Measurements from ENCODE around the gene GNL1. TPM values are rescaled to one million over a fixed set of nuclear protein-coding genes. Genes with fewer than 3 reads are reported as not detected.
A peak's percentile ranks its signal among the peaks of the same experiment; 100 is the strongest.
"Not testable (repeated sequence)": the region's sequence is repeated elsewhere in the genome, so short reads cannot be mapped to it uniquely, and the experiment has no call there.

GNL1 gene
- polyA plus RNA-seq, 2 donors: 27.9 to 29.0 TPM

DNA sequence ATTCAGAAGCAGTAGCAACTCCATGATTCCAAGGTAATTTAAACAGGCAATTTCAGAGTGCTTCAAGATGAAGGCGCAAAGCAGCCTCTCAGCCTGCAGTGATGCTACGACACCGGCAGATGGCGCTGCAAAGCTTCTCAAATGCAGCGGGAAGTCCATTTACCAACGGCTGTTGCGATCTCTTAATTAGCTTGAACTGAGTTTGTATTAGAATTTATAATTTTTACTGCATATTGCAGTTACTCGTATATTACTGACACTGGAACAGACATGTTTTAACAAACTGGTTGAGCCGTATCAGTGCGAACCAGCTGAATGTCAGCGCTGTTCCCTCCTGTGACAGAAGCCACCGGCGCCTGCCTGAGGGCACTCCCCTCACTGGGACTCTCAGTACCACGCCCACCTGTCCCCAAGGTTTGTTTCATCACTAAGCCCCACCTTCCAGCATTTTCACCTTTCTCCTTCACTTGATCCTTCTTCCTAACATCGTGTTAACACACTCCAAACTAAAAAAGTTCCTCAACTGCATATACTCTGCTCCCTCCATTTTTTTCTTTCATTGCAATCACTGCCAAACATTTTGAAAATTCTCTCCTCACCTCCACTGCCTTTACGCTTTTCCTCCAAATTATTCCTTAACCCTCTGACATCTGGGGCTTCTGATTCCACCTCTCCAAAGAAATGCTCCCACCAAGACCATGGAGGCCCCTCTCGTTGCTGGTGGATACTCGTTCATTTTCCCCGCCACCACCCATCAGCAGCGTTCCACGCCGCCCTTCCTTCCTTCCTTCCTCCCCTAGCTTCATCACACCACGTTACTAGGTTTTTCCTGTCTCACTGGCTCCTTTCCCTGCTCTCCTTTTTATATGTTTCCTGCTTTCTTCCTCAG lies 14.5 kb downstream of the GNL1 start:
- Histone ChIP-seq H3K36me3 (ENCODE audit: control insufficient read depth in 2 of 2, insufficient read depth in 2 of 2, low read length in 1 of 2) (peaks cover 0 to 8% of the 10 kb centered on the region in 2 donors), H3K27me3 (ENCODE audit: control insufficient read depth in 1 of 2, insufficient read depth in 2 of 2, low read length in 2 of 2) (no peaks in the 10 kb centered on the region), H3K4me1 (ENCODE audit: control insufficient read depth in 2 of 2, insufficient read depth in 2 of 2, low read length in 1 of 2) (no peaks in the 10 kb centered on the region), H3K27ac (ENCODE audit: low read depth in 2 of 2, low read length in 1 of 2) (peak overlapping the region in 1 of 2 donors; percentile 35), H3K4me3 (ENCODE audit: low read depth in 1 of 2, low read length in 2 of 2) (peak overlapping the region; percentile 4 to 38), H3K9me3 (ENCODE audit: control insufficient read depth in 2 of 2, insufficient read depth in 1 of 2, low read depth in 1 of 2, low read length in 1 of 2) (no peaks in the 10 kb centered on the region)
- WGBS, 2 donors: 13% methylated on average over 23 of the region's 23 CpGs

GRCh38 chr6:30537931-30538330 lies 18.4 kb downstream of the GNL1 start:
- Histone ChIP-seq H3K9me3 (ENCODE audit: control insufficient read depth in 2 of 2, insufficient read depth in 1 of 2, low read depth in 1 of 2, low read length in 1 of 2) (no peaks in the 10 kb centered on the region), H3K4me1 (ENCODE audit: control insufficient read depth in 2 of 2, insufficient read depth in 2 of 2, low read length in 1 of 2) (no peaks in the 10 kb centered on the region), H3K27me3 (ENCODE audit: control insufficient read depth in 1 of 2, insufficient read depth in 2 of 2, low read length in 2 of 2) (no peaks in the 10 kb centered on the region), H3K36me3 (ENCODE audit: control insufficient read depth in 2 of 2, insufficient read depth in 2 of 2, low read length in 1 of 2) (no peaks in the 10 kb centered on the region), H3K4me3 (ENCODE audit: low read depth in 1 of 2, low read length in 2 of 2) (no peak overlapping the region), H3K27ac (ENCODE audit: low read depth in 2 of 2, low read length in 1 of 2) (no peak overlapping the region)
- WGBS, 2 donors: 72 to 85% methylated on average over 3 of the region's 3 CpGs

DNA sequence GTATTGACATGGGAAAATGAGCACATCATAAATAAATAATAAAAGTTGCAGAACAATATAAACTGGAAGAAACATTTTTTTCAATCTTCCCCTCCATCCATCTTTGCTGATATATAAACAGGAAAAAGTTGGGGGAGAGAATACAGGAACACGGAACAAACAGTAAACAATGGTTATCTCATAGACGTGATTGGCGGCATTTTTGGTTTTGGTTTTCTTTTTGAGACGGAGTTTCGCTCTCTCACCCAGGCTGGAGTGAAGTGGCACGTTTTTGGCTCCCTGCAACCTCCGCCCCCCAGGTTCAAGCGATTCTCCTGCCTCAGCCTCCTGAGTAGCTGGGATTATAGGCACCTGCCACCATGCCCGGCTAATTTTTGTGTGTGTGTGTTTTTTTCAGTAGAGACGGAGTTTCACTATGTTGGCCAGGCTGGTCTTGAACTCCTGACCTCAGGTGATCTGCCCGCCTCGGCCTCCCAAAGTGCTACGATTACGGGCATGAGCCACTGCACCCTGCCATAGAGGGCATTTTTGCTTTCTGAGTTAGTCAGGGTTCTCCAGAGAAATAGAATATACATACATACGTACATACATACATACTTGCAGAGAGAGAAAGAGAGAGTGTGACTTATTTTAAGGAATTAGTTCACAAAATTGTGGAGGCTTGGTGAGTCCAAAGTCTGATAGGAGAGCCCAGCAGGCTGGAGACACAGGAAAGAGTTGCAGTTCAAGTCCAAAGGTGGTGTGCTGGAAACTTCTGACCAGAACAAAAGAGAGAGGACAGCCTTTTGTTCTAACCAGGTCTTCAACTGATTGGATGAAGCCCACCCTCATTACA lies 22.6 kb downstream of the GNL1 start:
- Histone ChIP-seq H3K36me3 (ENCODE audit: control insufficient read depth in 2 of 2, insufficient read depth in 2 of 2, low read length in 1 of 2) (no peaks in the 10 kb centered on the region), H3K27ac (ENCODE audit: low read depth in 2 of 2, low read length in 1 of 2) (no peak overlapping the region), H3K9me3 (ENCODE audit: control insufficient read depth in 2 of 2, insufficient read depth in 1 of 2, low read depth in 1 of 2, low read length in 1 of 2) (no peaks in the 10 kb centered on the region), H3K4me1 (ENCODE audit: control insufficient read depth in 2 of 2, insufficient read depth in 2 of 2, low read length in 1 of 2) (no peaks in the 10 kb centered on the region), H3K27me3 (ENCODE audit: control insufficient read depth in 1 of 2, insufficient read depth in 2 of 2, low read length in 2 of 2) (no peaks in the 10 kb centered on the region), H3K4me3 (ENCODE audit: low read depth in 1 of 2, low read length in 2 of 2) (no peak overlapping the region)
- 72 to 80% methylated on average over 15 of the region's 15 CpGs for WGBS, 2 donors

- Histone ChIP-seq H3K4me1 (ENCODE audit: control insufficient read depth in 2 of 2, insufficient read depth in 2 of 2, low read length in 1 of 2) (no peaks in the 10 kb centered on the region), H3K36me3 (ENCODE audit: control insufficient read depth in 2 of 2, insufficient read depth in 2 of 2, low read length in 1 of 2) (no peaks in the 10 kb centered on the region), H3K27me3 (ENCODE audit: control insufficient read depth in 1 of 2, insufficient read depth in 2 of 2, low read length in 2 of 2) (no peaks in the 10 kb centered on the region), H3K9me3 (ENCODE audit: control insufficient read depth in 2 of 2, insufficient read depth in 1 of 2, low read depth in 1 of 2, low read length in 1 of 2) (no peaks in the 10 kb centered on the region), H3K4me3 (ENCODE audit: low read depth in 1 of 2, low read length in 2 of 2) (no peak overlapping the region), H3K27ac (ENCODE audit: low read depth in 2 of 2, low read length in 1 of 2) (no peak overlapping the region)
- WGBS, 2 donors: 54 to 66% methylated on average over 2 of the region's 2 CpGs
Measured at GRCh38 chr6:30530014-30530413, 26.3 kb downstream of the GNL1 start.

DNA sequence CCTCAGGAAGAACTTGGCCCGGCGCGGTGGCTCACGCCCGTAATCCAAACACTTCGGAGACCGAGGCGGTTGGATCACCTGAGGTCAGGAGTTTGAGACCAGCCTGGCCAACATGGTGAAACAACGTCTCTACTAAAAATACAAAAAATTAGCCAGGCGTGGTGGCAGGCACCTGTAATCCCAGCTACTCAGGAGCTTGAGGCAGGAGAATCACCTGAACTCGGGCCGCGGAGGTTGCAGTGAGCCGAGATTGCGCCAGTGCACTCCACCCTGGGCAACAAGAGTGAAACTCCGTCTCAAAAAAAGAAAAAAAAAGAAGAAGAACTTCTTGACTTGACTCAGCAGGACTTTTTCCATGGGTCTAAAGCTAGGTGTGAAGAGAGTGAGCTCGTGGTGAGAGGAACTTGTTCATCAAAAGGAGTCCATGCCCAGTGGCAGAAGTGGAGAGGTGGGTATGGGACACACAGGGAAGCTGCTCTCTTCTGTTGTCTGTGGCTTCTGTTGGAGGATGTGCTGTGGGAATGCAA lies 26.9 kb downstream of the GNL1 start:
- H3K27me3 ChIP-seq (ENCODE audit: control insufficient read depth in 1 of 2, insufficient read depth in 2 of 2, low read length in 2 of 2); H3K4me1 ChIP-seq (ENCODE audit: control insufficient read depth in 2 of 2, insufficient read depth in 2 of 2, low read length in 1 of 2); H3K4me3 ChIP-seq (ENCODE audit: low read depth in 1 of 2, low read length in 2 of 2); H3K9me3 ChIP-seq (ENCODE audit: control insufficient read depth in 2 of 2, insufficient read depth in 1 of 2, low read depth in 1 of 2, low read length in 1 of 2); H3K36me3 ChIP-seq (ENCODE audit: control insufficient read depth in 2 of 2, insufficient read depth in 2 of 2, low read length in 1 of 2): not testable (repeated sequence)
- 87 to 90% methylated on average over 17 of the region's 17 CpGs for WGBS, 2 donors
- H3K27ac ChIP-seq (ENCODE audit: low read depth in 2 of 2, low read length in 1 of 2): peak overlapping the region in 1 of 2 donors; percentile 3

DNA sequence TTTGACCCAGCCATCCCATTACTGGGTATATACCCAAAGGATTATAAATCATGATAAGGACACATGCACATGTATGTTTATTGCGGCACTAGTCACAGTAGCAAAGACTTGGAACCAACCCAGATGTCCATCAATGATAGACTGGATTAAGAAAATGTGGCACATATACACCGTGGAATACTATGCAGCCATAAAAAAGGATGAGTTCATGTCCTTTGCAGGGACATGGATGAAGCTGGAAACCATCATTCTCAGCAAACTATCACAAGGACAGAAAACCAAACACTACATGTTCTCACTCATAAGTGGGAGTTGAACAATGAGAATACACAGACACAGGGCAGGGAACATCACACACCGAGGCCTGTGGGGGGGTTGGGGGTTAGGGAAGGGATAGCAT lies 29.8 kb downstream of the GNL1 start:
- WGBS, 2 donors: 96 to 98% methylated on average over 3 of the region's 3 CpGs
- H3K4me3 ChIP-seq (ENCODE audit: low read depth in 1 of 2, low read length in 2 of 2); H3K9me3 ChIP-seq (ENCODE audit: control insufficient read depth in 2 of 2, insufficient read depth in 1 of 2, low read depth in 1 of 2, low read length in 1 of 2); H3K27ac ChIP-seq (ENCODE audit: low read depth in 2 of 2, low read length in 1 of 2); H3K4me1 ChIP-seq (ENCODE audit: control insufficient read depth in 2 of 2, insufficient read depth in 2 of 2, low read length in 1 of 2); H3K36me3 ChIP-seq (ENCODE audit: control insufficient read depth in 2 of 2, insufficient read depth in 2 of 2, low read length in 1 of 2); H3K27me3 ChIP-seq (ENCODE audit: control insufficient read depth in 1 of 2, insufficient read depth in 2 of 2, low read length in 2 of 2): not testable (repeated sequence)

DNA sequence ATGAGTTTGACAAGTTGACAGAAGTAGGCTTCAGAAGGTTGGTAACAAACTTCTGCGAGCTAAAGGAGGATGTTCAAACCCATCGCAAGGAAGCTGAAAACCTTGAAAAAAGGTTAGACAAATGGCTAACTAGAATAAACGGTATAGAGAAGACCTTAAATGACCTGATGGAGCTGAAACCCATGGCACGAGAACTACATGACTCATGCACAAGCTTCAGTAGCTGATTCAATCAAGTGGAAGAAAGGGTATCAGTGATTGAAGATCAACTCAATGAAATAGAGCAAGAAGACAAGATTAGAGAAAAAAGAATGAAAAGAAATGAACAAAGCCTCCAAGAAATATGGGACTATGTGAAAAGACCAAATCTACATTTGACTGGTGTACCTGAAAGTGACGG lies 34.3 kb downstream of the GNL1 start:
- H3K27me3 ChIP-seq (ENCODE audit: control insufficient read depth in 1 of 2, insufficient read depth in 2 of 2, low read length in 2 of 2); H3K4me3 ChIP-seq (ENCODE audit: low read depth in 1 of 2, low read length in 2 of 2); H3K9me3 ChIP-seq (ENCODE audit: control insufficient read depth in 2 of 2, insufficient read depth in 1 of 2, low read depth in 1 of 2, low read length in 1 of 2); H3K36me3 ChIP-seq (ENCODE audit: control insufficient read depth in 2 of 2, insufficient read depth in 2 of 2, low read length in 1 of 2); H3K4me1 ChIP-seq (ENCODE audit: control insufficient read depth in 2 of 2, insufficient read depth in 2 of 2, low read length in 1 of 2); H3K27ac ChIP-seq (ENCODE audit: low read depth in 2 of 2, low read length in 1 of 2): not testable (repeated sequence)
- 75 to 80% methylated on average over 5 of the region's 5 CpGs for WGBS, 2 donors

DNA sequence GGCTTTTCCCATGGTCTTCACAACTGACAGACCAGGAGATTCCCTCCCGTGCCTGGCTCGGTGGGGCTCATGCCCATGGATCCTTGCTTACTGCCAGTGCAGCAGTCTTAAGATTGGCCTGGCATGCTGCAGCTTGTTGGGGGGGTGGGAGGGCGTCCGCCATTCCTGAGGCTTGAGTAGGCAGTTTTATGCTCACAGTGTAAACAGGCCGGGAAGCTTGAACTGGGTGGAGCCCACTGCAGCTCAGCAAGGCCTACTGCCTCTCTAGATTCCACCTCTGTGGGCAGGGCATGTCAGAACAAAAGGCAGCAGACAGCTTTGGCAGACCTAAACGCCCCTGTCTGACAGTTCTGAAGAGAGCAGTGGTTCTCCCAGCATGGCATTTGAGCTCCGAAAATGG lies 35.2 kb downstream of the GNL1 start:
- not testable (repeated sequence) for H3K9me3 ChIP-seq (ENCODE audit: control insufficient read depth in 2 of 2, insufficient read depth in 1 of 2, low read depth in 1 of 2, low read length in 1 of 2); H3K36me3 ChIP-seq (ENCODE audit: control insufficient read depth in 2 of 2, insufficient read depth in 2 of 2, low read length in 1 of 2); H3K27me3 ChIP-seq (ENCODE audit: control insufficient read depth in 1 of 2, insufficient read depth in 2 of 2, low read length in 2 of 2); H3K4me3 ChIP-seq (ENCODE audit: low read depth in 1 of 2, low read length in 2 of 2); H3K4me1 ChIP-seq (ENCODE audit: control insufficient read depth in 2 of 2, insufficient read depth in 2 of 2, low read length in 1 of 2)
- peak overlapping the region; percentile 93 for H3K27ac ChIP-seq (ENCODE audit: low read depth in 2 of 2, low read length in 1 of 2)
- 47 to 69% methylated on average over 7 of the region's 7 CpGs for WGBS, 2 donors

DNA sequence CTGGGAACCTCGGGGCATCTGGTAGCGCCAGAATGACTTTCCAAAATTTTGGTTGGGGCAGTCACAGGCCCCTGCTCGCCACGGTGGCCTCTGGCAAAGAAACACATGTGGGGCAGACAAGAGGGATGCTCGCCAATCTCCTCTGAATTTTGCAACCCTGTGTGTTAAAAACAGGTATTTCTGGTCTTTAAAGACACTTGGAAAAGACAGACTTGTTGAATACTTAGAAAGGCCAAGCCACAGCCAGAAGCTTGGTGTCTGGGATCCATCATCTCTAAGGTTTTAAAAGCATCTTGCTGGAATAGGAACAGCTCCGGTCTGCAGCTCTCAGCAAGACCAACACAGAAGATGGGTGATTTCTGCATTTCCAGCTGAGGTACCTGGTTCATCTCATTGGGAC lies 35.8 kb downstream of the GNL1 start:
- peaks cover 0 to 3% of the 10 kb centered on the region in 2 donors for H3K9me3 ChIP-seq (ENCODE audit: control insufficient read depth in 2 of 2, insufficient read depth in 1 of 2, low read depth in 1 of 2, low read length in 1 of 2)
- no peaks in the 10 kb centered on the region for H3K36me3 ChIP-seq (ENCODE audit: control insufficient read depth in 2 of 2, insufficient read depth in 2 of 2, low read length in 1 of 2)
- peak overlapping the region; percentile 93 for H3K27ac ChIP-seq (ENCODE audit: low read depth in 2 of 2, low read length in 1 of 2)
- whole genome bisulfite sequencing, 2 donors: 54 to 78% methylated on average over 6 of the region's 6 CpGs
- H3K4me1 ChIP-seq (ENCODE audit: control insufficient read depth in 2 of 2, insufficient read depth in 2 of 2, low read length in 1 of 2): peaks cover 0 to 3% of the 10 kb centered on the region in 2 donors
- H3K27me3 ChIP-seq (ENCODE audit: control insufficient read depth in 1 of 2, insufficient read depth in 2 of 2, low read length in 2 of 2): no peaks in the 10 kb centered on the region
- no peak overlapping the region for H3K4me3 ChIP-seq (ENCODE audit: low read depth in 1 of 2, low read length in 2 of 2)

All from esophagus (tissue), 2 donors.